Islet precursor cell (in vitro differentiated cells): ENCODE results near the gene BIN1.
A peak's percentile ranks its signal among the peaks of the same experiment; 100 is the strongest.

Experiments
- DNase-seq: peaks from one replicate; pipeline ENCODE4 v3.0.0-alpha.2; 2018

Gene BIN1

GRCh38 chr2:127057371-127058245 is 49.3 kb downstream of the BIN1 start:
- DNase-seq = no peak

GRCh38 chr2:127056631-127057370 is 50.2 kb downstream of the BIN1 start:
- no peak for DNase-seq

- DNase-seq = no peak
Measured at GRCh38 chr2:127056086-127056485, 50.9 kb downstream of the BIN1 start.

GRCh38 chr2:127055786-127056076 is 51.2 kb downstream of the BIN1 start:
- DNase-seq = no peak

GRCh38 chr2:127054996-127055785 is 51.8 kb downstream of the BIN1 start:
- DNase-seq = no peak

GRCh38 chr2:127054604-127054930 is 52.4 kb downstream of the BIN1 start:
- DNase-seq = no peak

- DNase-seq = no peak
Measured at GRCh38 chr2:127053731-127054603, 53.0 kb downstream of the BIN1 start.

GRCh38 chr2:127052771-127053691 is 53.9 kb downstream of the BIN1 start:
- DNase-seq = no peak

- no peak for DNase-seq
Measured at GRCh38 chr2:127052057-127052770, 54.7 kb downstream of the BIN1 start.

GRCh38 chr2:127051116-127052056 is 55.6 kb downstream of the BIN1 start:
- no peak for DNase-seq

GRCh38 chr2:127050803-127051115 is 56.2 kb downstream of the BIN1 start:
- no peak for DNase-seq

- peak; percentile 81 for DNase-seq
Measured at GRCh38 chr2:127049927-127050802, 56.8 kb downstream of the BIN1 start.

- DNase-seq = no peak
Measured at GRCh38 chr2:127048969-127049897, 57.7 kb downstream of the BIN1 start.

GRCh38 chr2:127048618-127048935 is 58.4 kb downstream of the BIN1 start:
- DNase-seq = no peak

- no peak for DNase-seq
Measured at GRCh38 chr2:127047716-127048617, 59.0 kb downstream of the BIN1 start.

GRCh38 chr2:127047054-127047453 is 59.9 kb downstream of the BIN1 start:
- DNase-seq = peak; percentile 47

GRCh38 chr2:127046579-127046978 is 60.4 kb downstream of the BIN1 start:
- DNase-seq = peak; percentile 29
